Astrocyte (in vitro differentiated cells and primary cell): ENCODE measurements around the gene CPNE6. TPM values are rescaled to one million over a fixed set of nuclear protein-coding genes. Genes with fewer than 3 reads are reported as not detected.

Experiments
- DNase-seq: peaks from one replicate; pipeline ENCODE4 v3.0.0-alpha.2; 2010; ENCODE audit warnings: low read depth
- FAIRE-seq: peaks from 2 replicates; lab custom pipeline; 2011; peaks lifted over from hg19 to GRCh38; lab: Jason Lieb, UNC
- H2AFZ ChIP-seq: 2 replicates; pipeline ENCODE4 v1.6.0; 2012; ENCODE audit warnings: low read depth, low read length, inconsistent platforms
- H3K27ac ChIP-seq: 2 replicates; pipeline ENCODE4 v1.5.1; 2011; ENCODE audit warnings: low read depth, low read length, inconsistent platforms
- H3K27me3 ChIP-seq: 2 replicates; pipeline ENCODE4 v1.6.0; 2011; ENCODE audit warnings: low read length, inconsistent platforms; ENCODE audit not compliant: insufficient read depth
- H3K36me3 ChIP-seq: 2 replicates; pipeline ENCODE4 v1.5.1; 2011; ENCODE audit warnings: low read length, inconsistent platforms; ENCODE audit not compliant: insufficient read depth
- H3K4me1 ChIP-seq: 2 replicates; pipeline ENCODE4 v1.5.1; 2011; ENCODE audit warnings: low read length, inconsistent platforms; ENCODE audit not compliant: insufficient read depth
- H3K4me2 ChIP-seq: 2 replicates; pipeline ENCODE4 v1.6.0; 2012; ENCODE audit warnings: low read length, inconsistent platforms
- H3K4me3 ChIP-seq: 2 replicates; pipeline ENCODE4 v1.5.1; 2011; ENCODE audit warnings: low read depth, mild to moderate bottlenecking, low read length, inconsistent platforms; ENCODE audit not compliant: insufficient read depth
- H3K79me2 ChIP-seq: 2 replicates; pipeline ENCODE4 v1.6.0; 2012; ENCODE audit warnings: mild to moderate bottlenecking, low read length, inconsistent platforms; ENCODE audit not compliant: insufficient read depth
- H3K9ac ChIP-seq: 2 replicates; pipeline ENCODE4 v1.6.0; 2012; ENCODE audit warnings: mild to moderate bottlenecking, low read length, inconsistent platforms
- H3K9me3 ChIP-seq: 2 replicates; pipeline ENCODE4 v1.5.1; 2012; ENCODE audit warnings: low read depth, mild to moderate bottlenecking, low read length, inconsistent platforms; ENCODE audit not compliant: insufficient read depth
- H4K20me1 ChIP-seq: 2 replicates; pipeline ENCODE4 v1.6.0; 2012; ENCODE audit warnings: low read length, inconsistent platforms; ENCODE audit not compliant: insufficient read depth
- H3K27ac Mint-ChIP-seq: one replicate; pipeline ENCODE4 v1.8.0; 2021; ENCODE audit warnings: mild to moderate bottlenecking, mixed read lengths; ENCODE audit not compliant: unreplicated experiment
- H3K27me3 Mint-ChIP-seq: one replicate; pipeline ENCODE4 v1.8.0; 2021; ENCODE audit warnings: low read depth, mixed read lengths; ENCODE audit not compliant: unreplicated experiment
- H3K36me3 Mint-ChIP-seq: one replicate; pipeline ENCODE4 v1.8.0; 2021; ENCODE audit warnings: low read depth, mixed read lengths; ENCODE audit not compliant: unreplicated experiment
- H3K4me1 Mint-ChIP-seq: one replicate; pipeline ENCODE4 v1.8.0; 2021; ENCODE audit warnings: low read depth, mixed read lengths; ENCODE audit not compliant: unreplicated experiment
- H3K4me3 Mint-ChIP-seq: one replicate; pipeline ENCODE4 v1.8.0; 2021; ENCODE audit warnings: mild to moderate bottlenecking, moderate library complexity, mixed read lengths; ENCODE audit not compliant: unreplicated experiment
- H3K9me3 Mint-ChIP-seq: one replicate; pipeline ENCODE4 v1.8.0; 2021; ENCODE audit warnings: mild to moderate bottlenecking, mixed read lengths; ENCODE audit not compliant: unreplicated experiment
- EZH2 ChIP-seq: IDR thresholded peaks from 2 replicates; pipeline ENCODE4 v1.6.1; 2012; ENCODE audit warnings: mild to moderate bottlenecking, low read length, inconsistent platforms; ENCODE audit not compliant: insufficient read depth
- total RNA-seq: library from RNA; stranded (reverse); gene quantifications from 2 replicates; pipeline ENCODE4 v1.2.1, GENCODE V29; 2021
- TF ChIP-seq, protein P1 (sequence below): IDR thresholded peaks from 2 replicates; pipeline ENCODE4 v1.5.1; 2011; ENCODE audit warnings: low read depth, mild to moderate bottlenecking, inconsistent platforms, low read length, moderate library complexity; ENCODE audit not compliant: insufficient read depth

The CPNE6 gene
- total RNA-seq, 1 donor from 2014 or later, result not detected

DNA sequence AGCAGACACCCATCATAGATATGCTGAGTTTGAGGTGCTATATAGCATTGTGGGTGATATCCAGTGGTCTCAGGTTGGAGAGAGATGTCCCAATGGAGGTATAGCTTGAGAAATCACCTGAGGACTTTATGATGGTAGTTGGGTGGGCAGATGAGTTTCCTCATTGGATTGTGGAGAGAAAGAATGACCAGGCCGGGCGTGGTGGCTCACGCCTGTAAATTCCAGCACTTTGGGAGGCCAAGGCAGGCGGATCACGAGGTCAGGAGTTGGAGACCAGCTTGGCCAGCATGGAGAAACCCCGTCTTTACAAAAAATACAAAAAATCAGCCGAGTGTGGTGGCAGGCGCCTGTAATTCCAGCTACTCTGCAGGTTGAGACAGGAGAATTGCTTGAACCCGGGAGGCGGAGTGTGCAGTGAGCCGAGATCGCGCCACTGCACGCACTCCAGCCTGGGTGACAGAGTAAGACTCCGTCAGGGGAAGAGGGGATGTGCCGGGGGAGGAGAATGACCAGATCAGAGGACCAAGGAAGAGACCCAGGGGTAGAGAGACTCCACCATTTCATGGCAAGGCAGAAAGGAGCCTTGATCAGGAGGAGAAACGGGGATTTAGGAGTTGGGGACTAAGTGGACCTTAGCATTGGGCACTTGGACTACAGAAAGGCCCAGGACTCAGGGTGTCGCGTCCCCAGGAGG is 22.0 kb downstream of the CPNE6 start:
- H3K27me3 Mint-ChIP-seq, result peaks cover 4% of the 10 kb centered on the region
- DNase-seq (no peak), FAIRE-seq (no peak)
- no peaks in the 10 kb centered on the region for H3K36me3 ChIP-seq
- peaks cover 15% of the 10 kb centered on the region for H3K4me1 Mint-ChIP-seq
- H3K9ac ChIP-seq, result peak overlapping the region; percentile 81
- H3K4me1 ChIP-seq, result peaks cover 6% of the 10 kb centered on the region
- H2AFZ ChIP-seq, result peak overlapping the region; percentile 95
- H4K20me1 ChIP-seq, result no peaks in the 10 kb centered on the region
- no peaks in the 10 kb centered on the region for H3K9me3 Mint-ChIP-seq
- H3K4me3 ChIP-seq, result peak overlapping the region; percentile 60
- peak overlapping the region; percentile 94 for H3K4me2 ChIP-seq
- H3K79me2 ChIP-seq, result no peaks in the 10 kb centered on the region
- peaks cover 6% of the 10 kb centered on the region for H3K36me3 Mint-ChIP-seq
- TF ChIP-seq, protein P1, sequence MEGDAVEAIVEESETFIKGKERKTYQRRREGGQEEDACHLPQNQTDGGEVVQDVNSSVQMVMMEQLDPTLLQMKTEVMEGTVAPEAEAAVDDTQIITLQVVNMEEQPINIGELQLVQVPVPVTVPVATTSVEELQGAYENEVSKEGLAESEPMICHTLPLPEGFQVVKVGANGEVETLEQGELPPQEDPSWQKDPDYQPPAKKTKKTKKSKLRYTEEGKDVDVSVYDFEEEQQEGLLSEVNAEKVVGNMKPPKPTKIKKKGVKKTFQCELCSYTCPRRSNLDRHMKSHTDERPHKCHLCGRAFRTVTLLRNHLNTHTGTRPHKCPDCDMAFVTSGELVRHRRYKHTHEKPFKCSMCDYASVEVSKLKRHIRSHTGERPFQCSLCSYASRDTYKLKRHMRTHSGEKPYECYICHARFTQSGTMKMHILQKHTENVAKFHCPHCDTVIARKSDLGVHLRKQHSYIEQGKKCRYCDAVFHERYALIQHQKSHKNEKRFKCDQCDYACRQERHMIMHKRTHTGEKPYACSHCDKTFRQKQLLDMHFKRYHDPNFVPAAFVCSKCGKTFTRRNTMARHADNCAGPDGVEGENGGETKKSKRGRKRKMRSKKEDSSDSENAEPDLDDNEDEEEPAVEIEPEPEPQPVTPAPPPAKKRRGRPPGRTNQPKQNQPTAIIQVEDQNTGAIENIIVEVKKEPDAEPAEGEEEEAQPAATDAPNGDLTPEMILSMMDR, result no peak
- no peak for TF ChIP-seq EZH2
- H3K27me3 ChIP-seq, result no peaks in the 10 kb centered on the region
- no peak overlapping the region for H3K27ac ChIP-seq
- peak overlapping the region; percentile 91 for H3K27ac Mint-ChIP-seq
- H3K9me3 ChIP-seq, result no peaks in the 10 kb centered on the region
- peak overlapping the region; percentile 93 for H3K4me3 Mint-ChIP-seq

DNA sequence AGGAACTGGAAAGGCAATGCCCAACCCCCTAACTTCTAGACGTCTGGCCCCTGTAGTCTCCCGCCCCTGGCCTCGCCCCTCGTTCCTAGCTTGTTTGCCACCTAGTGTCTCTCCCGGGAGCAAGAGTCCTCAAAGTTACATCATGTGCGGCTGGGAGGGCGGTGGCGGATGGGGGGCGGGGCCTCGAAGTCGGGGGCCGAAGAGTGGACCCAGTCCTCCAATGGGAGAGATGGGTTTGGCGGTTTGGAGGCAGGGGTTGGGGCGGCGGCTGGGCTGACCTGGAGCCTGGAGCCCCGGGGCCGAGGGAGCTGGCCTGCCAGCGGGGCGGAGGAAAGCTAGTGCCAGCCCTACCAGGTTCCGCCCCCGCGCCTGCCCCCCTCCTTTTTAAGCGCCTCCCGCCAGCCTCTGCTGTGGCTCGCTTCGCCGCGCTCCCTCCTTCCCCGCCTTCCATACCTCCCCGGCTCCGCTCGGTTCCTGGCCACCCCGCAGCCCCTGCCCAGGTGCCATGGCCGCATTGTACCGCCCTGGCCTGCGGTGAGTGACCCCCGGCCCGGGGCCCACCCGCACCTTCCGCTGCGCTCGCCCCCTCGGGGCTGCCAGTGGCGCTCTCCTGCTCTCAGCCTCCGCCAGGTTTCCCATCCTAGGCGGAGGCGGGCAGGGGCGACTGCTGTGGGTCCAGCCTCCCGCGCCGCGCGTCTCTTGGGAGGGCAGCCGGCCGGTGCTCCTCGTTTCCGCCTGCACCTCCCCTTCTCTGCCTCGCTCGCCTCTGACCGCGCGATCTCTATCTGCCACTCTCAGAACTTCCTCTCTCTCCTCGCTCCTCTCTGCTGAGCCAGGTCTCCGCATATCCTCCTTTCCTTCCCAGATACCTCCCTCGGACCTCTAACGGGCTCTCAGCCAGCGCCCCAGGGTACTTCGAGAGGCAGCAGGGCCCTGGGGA is 22.8 kb downstream of the CPNE6 start, which contains the start of gene PCK2:
TSS of gene PCK2 (plus strand) at position 411 of the 940 bp plus-strand sequence. CDS start at position 506, 95 bp downstream.
- H3K9me3 Mint-ChIP-seq, result no peaks in the 10 kb centered on the region
- Histone ChIP-seq H3K27me3 (no peaks in the 10 kb centered on the region), H3K9me3 (no peaks in the 10 kb centered on the region), H3K4me3 (peak within 1 kb of the TSS; percentile 60), H4K20me1 (no peaks in the 10 kb centered on the region), H2AFZ (peak within 1 kb of the TSS; percentile 95), H3K9ac (peak within 1 kb of the TSS; percentile 81), H3K27ac (peak within 1 kb of the TSS; percentile 5), H3K36me3 (no peaks in the 10 kb centered on the region), H3K4me2 (peak within 1 kb of the TSS; percentile 94), H3K4me1 (peaks cover 6% of the 10 kb centered on the region), H3K79me2 (no peaks in the 10 kb centered on the region)
- peaks cover 15% of the 10 kb centered on the region for H3K4me1 Mint-ChIP-seq
- H3K4me3 Mint-ChIP-seq, result peak within 1 kb of the TSS; percentile 93
- H3K27ac Mint-ChIP-seq, result peak within 1 kb of the TSS; percentile 91
- H3K36me3 Mint-ChIP-seq, result peaks cover 9% of the 10 kb centered on the region
- FAIRE-seq, result no peak
- H3K27me3 Mint-ChIP-seq, result peaks cover 4% of the 10 kb centered on the region
- TF ChIP-seq, protein P1, result no peak
- no peak for TF ChIP-seq EZH2
- peak; percentile 59 for DNase-seq
